BLaER1 (cell line): ENCODE data around the gene NMNAT2.

Experiments
- H3K27ac ChIP-seq: shearing (Covaris generic); formaldehyde crosslinking; 2 replicates; pipeline ENCODE4 v1.8.1; 2022
- H3K27me3 ChIP-seq: shearing (Covaris generic); formaldehyde crosslinking; 2 replicates; pipeline ENCODE4 v1.8.1; 2022
- H3K36me3 ChIP-seq: shearing (Covaris generic); formaldehyde crosslinking; 2 replicates; pipeline ENCODE4 v1.8.1; 2022
- H3K4me1 ChIP-seq: shearing (Covaris generic); formaldehyde crosslinking; 2 replicates; pipeline ENCODE4 v1.8.1; 2022
- H3K4me2 ChIP-seq: shearing (Covaris generic); formaldehyde crosslinking; 2 replicates; pipeline ENCODE4 v1.8.1; 2022
- H3K4me3 ChIP-seq: shearing (Covaris generic); formaldehyde crosslinking; 2 replicates; pipeline ENCODE4 v1.8.1; 2022
- H3K9ac ChIP-seq: shearing (Covaris generic); formaldehyde crosslinking; 2 replicates; pipeline ENCODE4 v1.8.1; 2022
- H3K9me3 ChIP-seq: shearing (Covaris generic); formaldehyde crosslinking; 2 replicates; pipeline ENCODE4 v1.8.1; 2022
- H4K20me1 ChIP-seq: shearing (Covaris generic); formaldehyde crosslinking; 2 replicates; pipeline ENCODE4 v1.8.1; 2022
- Cebpa-rat ChIP-seq: shearing (Covaris generic); IDR thresholded peaks from 2 replicates; pipeline ENCODE4 v1.8.1; 2022

The NMNAT2 gene

DNA sequence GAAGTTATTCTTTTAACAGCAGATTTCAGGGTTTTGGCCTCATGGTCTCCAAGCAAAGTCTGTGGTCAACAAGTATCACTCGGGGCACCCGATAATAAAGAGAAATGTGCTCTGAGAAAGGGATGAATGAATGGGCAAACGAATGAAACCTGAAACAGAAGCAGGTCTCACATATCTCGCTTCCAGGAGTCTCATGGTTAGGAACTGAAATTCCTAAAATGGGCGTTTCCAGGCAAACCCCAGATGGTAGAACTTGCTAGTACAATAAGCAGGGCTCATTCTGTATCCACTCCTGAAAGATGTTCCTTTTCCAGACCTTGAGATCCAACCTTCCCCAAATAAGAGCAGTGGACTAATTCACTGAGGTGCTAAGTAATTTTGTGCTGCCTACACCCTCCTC lies 144.9 kb downstream of the NMNAT2 start:
- Histone ChIP-seq H3K27ac (no peak overlapping the region), H3K4me3 (no peak overlapping the region), H3K9me3 (no peaks in the 10 kb centered on the region), H4K20me1 (no peaks in the 10 kb centered on the region), H3K27me3 (no peaks in the 10 kb centered on the region), H3K4me2 (no peak overlapping the region), H3K36me3 (no peaks in the 10 kb centered on the region), H3K9ac (no peak overlapping the region), H3K4me1 (peaks cover 14% of the 10 kb centered on the region)
- TF ChIP-seq Cebpa-rat: no peak

DNA sequence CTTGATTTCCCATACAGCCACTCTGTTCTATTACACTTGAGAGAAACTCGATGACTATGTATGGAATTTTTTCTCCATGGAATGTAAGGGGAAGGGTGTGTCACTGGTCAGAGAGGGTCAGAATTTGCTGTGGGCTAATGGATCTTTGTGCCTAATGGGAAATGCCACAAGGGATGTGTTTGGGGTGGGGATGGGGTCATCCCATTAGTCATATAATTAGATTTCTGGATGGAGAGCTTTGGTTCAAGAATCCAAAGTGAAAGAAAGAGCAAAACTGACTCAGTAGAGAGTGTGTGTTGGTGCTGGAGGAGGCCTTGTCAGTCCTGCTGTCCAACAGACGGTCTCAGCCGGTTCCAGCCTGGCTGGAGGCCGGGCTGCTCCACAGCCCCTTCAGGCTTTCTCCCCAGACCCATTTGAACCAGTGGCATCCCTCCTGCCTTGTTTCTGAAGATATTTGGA lies 145.8 kb downstream of the NMNAT2 start:
- Histone ChIP-seq H3K9ac (no peak overlapping the region), H3K9me3 (no peaks in the 10 kb centered on the region), H3K27ac (no peak overlapping the region), H3K4me1 (peaks cover 18% of the 10 kb centered on the region), H3K4me3 (no peak overlapping the region), H3K27me3 (no peaks in the 10 kb centered on the region), H3K4me2 (no peak overlapping the region), H4K20me1 (no peaks in the 10 kb centered on the region), H3K36me3 (no peaks in the 10 kb centered on the region)
- TF ChIP-seq Cebpa-rat: no peak

DNA sequence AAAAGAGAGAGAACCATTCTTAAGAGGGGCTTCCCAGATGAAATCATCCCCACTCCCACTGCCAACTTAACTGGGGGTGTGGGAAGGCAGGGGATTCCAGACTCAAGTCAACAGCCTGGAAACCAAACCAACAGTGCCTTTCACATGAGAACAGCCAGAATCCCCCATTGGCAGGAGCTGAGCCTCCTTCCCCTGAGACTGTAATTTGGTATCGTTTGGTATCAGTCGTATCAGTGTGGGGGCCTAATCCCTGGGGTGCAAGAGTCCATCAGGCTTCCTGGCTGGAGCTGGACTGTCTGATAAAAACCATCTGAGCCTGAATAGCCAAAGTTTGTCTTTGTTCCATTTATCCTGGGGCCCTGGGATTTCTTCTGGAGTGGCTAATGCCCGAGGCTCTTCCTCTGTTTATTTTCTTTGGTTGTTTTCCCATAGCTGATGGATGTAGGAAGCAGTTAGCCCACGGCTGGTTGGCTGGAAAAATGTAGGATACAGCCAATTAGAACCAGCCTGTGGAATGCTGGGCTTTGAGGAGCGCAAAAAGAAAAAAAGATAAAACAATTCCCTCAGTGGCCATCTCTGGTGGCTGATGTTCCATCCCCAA lies 147.5 kb downstream of the NMNAT2 start:
- no peak overlapping the region for H3K9ac ChIP-seq
- H3K27me3 ChIP-seq: no peaks in the 10 kb centered on the region
- H4K20me1 ChIP-seq: no peaks in the 10 kb centered on the region
- H3K4me3 ChIP-seq: no peak overlapping the region
- no peaks in the 10 kb centered on the region for H3K9me3 ChIP-seq
- no peaks in the 10 kb centered on the region for H3K36me3 ChIP-seq
- TF ChIP-seq Cebpa-rat: no peak
- H3K4me1 ChIP-seq: peaks cover 10% of the 10 kb centered on the region
- H3K27ac ChIP-seq: no peak overlapping the region
- H3K4me2 ChIP-seq: no peak overlapping the region

DNA sequence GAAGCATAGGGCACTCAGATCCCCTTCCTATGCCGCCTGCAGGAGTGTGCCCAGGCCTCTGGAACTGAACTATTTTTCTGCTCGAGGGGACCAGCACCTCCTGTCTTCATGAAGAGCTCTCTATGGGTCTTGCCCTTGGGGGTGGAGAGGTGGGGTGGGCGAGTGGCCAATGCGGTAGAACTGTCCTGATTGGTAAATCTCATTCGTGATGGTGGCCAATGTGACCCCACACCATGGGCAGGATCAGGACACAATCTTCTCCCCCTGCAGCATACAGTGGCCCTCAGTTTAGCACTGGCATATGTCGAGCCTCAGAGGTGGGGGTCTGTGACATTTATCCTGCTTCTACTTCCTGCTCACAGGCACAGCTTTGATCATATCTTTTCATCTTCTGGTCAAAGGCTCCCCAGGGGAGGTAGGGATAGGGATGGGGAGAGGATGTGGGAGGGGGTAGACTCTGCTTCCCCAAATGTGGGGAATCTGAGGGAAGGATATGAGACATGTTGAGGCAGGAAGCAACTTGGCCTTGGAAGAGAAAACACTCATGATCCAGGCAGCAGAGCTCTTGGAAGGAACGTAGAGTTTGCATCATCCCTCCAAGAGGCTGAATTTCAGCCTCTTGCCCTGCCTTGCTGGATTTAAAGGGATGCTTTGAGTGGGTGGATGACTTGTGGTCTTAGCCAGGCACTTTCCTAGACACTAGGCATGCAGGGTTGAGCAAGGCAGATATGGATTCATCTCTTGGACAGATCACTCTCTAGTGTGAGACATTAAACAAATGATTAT lies 150.3 kb downstream of the NMNAT2 start:
- no peak overlapping the region for H3K9ac ChIP-seq
- H3K4me2 ChIP-seq: peak overlapping the region; percentile 46
- no peak for TF ChIP-seq Cebpa-rat
- H4K20me1 ChIP-seq: no peaks in the 10 kb centered on the region
- no peaks in the 10 kb centered on the region for H3K9me3 ChIP-seq
- no peak overlapping the region for H3K27ac ChIP-seq
- no peak overlapping the region for H3K4me3 ChIP-seq
- no peaks in the 10 kb centered on the region for H3K36me3 ChIP-seq
- H3K4me1 ChIP-seq: peaks cover 12% of the 10 kb centered on the region
- no peaks in the 10 kb centered on the region for H3K27me3 ChIP-seq

DNA sequence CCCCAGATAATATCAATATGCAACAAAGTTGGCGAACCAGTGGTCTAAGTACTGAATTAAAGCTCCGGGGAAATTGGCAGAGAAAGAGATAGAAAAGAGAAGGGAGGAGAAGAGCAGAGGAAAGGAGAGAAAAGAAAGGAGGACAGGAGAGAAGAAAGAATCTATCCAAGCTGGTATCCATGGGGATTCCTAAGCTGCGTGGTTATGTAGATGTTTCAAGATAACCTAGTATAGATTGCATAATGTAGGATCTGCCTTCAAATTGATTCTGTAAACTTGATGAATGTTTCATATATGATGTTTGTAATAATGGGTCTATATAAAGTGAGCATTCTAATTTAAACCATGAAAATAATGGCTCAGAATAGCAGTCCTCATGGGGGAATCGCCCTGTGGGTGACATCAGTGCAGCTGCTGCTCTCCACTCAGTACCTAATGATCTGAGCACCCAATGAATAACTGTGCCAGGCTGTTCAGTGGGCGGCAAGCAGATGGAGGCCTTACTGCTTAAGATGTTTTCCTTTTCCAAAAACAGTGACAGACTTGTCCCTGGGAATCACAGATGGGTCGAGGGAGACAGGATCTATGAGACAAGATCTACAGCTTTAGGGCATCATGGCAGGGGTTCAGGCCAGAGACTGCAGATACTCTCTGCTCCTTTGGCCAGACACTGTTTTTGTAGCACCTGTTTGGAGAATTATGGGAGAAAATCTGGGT lies 154.1 kb downstream of the NMNAT2 start:
- H3K9ac ChIP-seq: no peak overlapping the region
- TF ChIP-seq Cebpa-rat: no peak

DNA sequence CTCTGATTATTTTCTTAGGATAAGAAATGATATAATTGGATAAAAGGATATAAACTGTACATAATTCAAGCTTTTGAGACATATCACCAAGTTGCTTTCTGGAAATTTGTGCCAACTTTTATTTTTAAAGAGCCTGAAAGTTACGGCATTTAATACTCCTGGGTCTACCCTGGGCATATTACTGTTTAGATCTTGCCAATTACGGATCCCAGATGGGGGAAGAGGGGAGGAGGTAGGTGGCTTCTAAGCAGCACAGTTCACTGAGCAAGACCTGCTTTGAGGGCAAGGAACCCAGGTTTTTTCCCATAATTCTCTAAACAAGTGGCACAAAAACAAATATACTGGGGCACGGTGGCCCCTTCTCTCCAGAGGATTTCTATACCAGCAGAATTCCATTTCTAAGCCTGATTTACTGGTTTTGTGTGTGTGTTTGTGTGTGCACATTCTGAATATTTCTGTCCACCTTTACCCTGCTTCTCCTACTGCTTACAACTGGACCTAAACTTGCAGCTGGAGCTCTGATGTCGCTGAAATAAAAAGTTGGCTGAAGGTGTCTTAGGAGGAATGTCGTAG lies 155.5 kb downstream of the NMNAT2 start:
- no peaks in the 10 kb centered on the region for H3K9me3 ChIP-seq
- H3K36me3 ChIP-seq: no peaks in the 10 kb centered on the region
- no peaks in the 10 kb centered on the region for H3K27me3 ChIP-seq
- no peak overlapping the region for H3K27ac ChIP-seq
- no peak overlapping the region for H3K4me3 ChIP-seq
- H3K9ac ChIP-seq: no peak overlapping the region
- H4K20me1 ChIP-seq: no peaks in the 10 kb centered on the region
- 0 out of 2 replicates have a peak overlapping the region, but pooled peaks have one; percentile 22 for H3K4me2 ChIP-seq
- no peak for TF ChIP-seq Cebpa-rat
- peaks cover 10% of the 10 kb centered on the region for H3K4me1 ChIP-seq

More for the DNA sequence above, 154.1 kb downstream of the NMNAT2 start:
- H3K4me1 ChIP-seq: peaks cover 15% of the 10 kb centered on the region
- no peak overlapping the region for H3K27ac ChIP-seq
- no peak overlapping the region for H3K4me3 ChIP-seq
- H3K4me2 ChIP-seq: no peak overlapping the region
- no peaks in the 10 kb centered on the region for H3K9me3 ChIP-seq
- H3K27me3 ChIP-seq: no peaks in the 10 kb centered on the region
- no peaks in the 10 kb centered on the region for H3K36me3 ChIP-seq
- no peaks in the 10 kb centered on the region for H4K20me1 ChIP-seq

DNA sequence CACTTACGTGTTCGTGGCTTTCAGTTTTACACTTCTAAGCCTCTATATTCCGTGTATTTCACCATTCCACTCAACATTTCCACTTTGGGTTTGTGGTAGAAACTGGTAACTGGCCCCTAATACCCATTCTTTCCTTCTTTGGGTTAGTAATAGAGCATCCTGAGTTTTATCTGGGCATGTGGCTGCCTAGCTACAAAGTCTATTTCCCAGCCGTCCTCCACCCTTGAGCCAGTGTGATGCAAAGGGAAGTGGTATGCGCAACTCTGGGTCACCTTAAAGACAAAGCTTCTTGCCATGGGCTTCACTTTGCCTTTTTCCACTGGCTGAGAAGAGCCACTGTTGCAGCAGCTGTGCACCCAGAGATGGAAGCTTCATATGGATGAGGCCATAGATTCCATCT lies 158.3 kb downstream of the NMNAT2 start:
- Histone ChIP-seq H3K9ac (no peak overlapping the region), H3K4me3 (no peak overlapping the region), H4K20me1 (no peaks in the 10 kb centered on the region), H3K9me3 (peaks cover 11% of the 10 kb centered on the region), H3K27me3 (no peaks in the 10 kb centered on the region), H3K27ac (no peak overlapping the region), H3K36me3 (no peaks in the 10 kb centered on the region), H3K4me1 (0 out of 2 replicates have a peak, but pooled peaks cover 6% of the 10 kb centered on the region), H3K4me2 (no peak overlapping the region)
- no peak for TF ChIP-seq Cebpa-rat

DNA sequence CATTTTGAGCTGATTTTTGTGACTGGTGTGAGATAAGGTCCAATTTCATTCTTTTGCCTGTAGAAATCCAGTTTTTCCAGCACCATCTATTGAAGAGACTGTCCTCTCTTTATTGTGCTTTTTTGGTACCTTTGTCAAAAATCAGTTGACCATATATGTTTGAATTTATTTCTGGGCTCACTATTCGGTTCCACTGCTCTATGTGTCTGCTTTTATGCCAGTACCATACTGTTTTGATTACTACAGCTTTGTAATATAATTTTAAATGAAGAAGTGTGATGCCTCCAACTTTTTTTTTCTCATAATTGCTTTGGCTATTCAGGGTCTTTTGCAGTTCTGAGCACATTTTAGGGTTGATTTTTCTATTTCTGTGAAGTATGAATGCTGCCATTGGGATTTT lies 163.1 kb downstream of the NMNAT2 start:
- Histone ChIP-seq H3K4me1 (no peaks in the 10 kb centered on the region), H4K20me1 (no peaks in the 10 kb centered on the region), H3K4me3 (no peak overlapping the region), H3K4me2 (no peak overlapping the region), H3K36me3 (no peaks in the 10 kb centered on the region), H3K9ac (no peak overlapping the region), H3K9me3 (peaks cover 16% of the 10 kb centered on the region), H3K27ac (no peak overlapping the region), H3K27me3 (no peaks in the 10 kb centered on the region)
- no peak for TF ChIP-seq Cebpa-rat

DNA sequence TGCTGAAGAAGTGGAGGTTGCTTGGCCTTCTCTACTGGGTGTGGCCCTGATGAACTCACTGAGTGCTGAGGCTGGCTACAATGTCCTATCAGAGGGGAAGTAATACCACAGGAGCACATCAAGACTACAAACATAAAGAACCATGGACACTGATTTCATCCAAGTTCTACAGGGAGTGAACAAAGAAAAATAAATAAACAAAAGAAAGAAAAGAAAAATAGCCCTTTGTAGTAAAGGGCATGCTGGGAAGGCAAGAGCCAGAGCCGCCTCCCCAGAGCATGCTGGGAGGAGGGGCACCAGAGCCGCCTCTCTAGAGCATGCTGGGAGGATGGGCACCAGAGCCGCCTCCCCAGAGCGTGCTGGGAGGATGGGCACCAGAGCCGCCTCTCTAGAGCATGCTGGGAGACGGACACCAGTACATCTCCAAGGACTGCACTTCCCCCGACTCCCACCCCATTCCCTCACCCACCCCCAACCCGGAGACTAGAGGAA lies 166.2 kb downstream of the NMNAT2 start:
- Histone ChIP-seq H3K4me1 (no peaks in the 10 kb centered on the region), H3K27me3 (no peaks in the 10 kb centered on the region), H4K20me1 (no peaks in the 10 kb centered on the region), H3K9me3 (peaks cover 16% of the 10 kb centered on the region), H3K27ac (no peak overlapping the region), H3K36me3 (no peaks in the 10 kb centered on the region), H3K9ac (no peak overlapping the region), H3K4me3 (no peak overlapping the region), H3K4me2 (no peak overlapping the region)
- TF ChIP-seq Cebpa-rat: no peak
